ENCODE measurements around the gene DYNC1I1.

Gene DYNC1I1

DNA sequence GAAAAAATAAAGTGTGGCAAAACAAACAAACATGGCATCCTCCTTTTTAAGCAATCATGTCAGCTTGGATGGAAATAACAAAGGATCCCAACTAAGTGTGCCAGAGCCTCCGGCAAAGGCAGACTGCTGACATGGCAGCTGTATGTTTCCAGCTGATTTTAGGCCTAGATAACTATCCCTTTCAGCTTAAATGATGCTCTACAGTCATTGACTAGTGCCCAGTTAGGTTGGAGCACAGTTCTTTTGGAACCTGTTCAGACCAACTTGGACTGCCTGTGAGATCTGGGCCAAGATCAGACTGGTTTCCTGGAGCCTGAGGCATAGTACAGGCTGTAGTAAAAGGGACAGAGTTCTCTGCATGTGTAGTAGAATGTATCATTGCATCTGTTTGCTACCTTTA lies 128.7 kb downstream of the DYNC1I1 start:
- Histone ChIP-seq H3K4me1 (ENCODE audit: insufficient read depth, low read length, poor library complexity, severe bottlenecking) (peaks cover 4% of the 10 kb centered on the region), H3K9me3 (ENCODE audit: insufficient read depth, low read depth, low read length) (no peaks in the 10 kb centered on the region), H3K4me3 (ENCODE audit: low read length, poor library complexity, severe bottlenecking) (no peak overlapping the region), H3K9ac (ENCODE audit: low read depth, low read length, poor library complexity, severe bottlenecking) (no peak overlapping the region), H3K27me3 (ENCODE audit: insufficient read depth, low read length, poor library complexity, severe bottlenecking) (no peaks in the 10 kb centered on the region), H2AFZ (ENCODE audit: low read length) (no peak overlapping the region), H3K9me2 (replicated peaks; ENCODE audit: low read depth, low read length) (no peaks in the 10 kb centered on the region), H4K20me1 (ENCODE audit: insufficient read depth, low read length, poor library complexity, severe bottlenecking) (no peaks in the 10 kb centered on the region), H3K36me3 (ENCODE audit: insufficient read depth, low read length) (no peaks in the 10 kb centered on the region), H3K79me2 (ENCODE audit: insufficient read depth, low read length) (no peaks in the 10 kb centered on the region), H3F3A (ENCODE audit: low read depth) (no peaks in the 10 kb centered on the region), H3K4me2 (ENCODE audit: low read depth, low read length, poor library complexity, severe bottlenecking) (no peak overlapping the region)
- TF ChIP-seq, protein P1, sequence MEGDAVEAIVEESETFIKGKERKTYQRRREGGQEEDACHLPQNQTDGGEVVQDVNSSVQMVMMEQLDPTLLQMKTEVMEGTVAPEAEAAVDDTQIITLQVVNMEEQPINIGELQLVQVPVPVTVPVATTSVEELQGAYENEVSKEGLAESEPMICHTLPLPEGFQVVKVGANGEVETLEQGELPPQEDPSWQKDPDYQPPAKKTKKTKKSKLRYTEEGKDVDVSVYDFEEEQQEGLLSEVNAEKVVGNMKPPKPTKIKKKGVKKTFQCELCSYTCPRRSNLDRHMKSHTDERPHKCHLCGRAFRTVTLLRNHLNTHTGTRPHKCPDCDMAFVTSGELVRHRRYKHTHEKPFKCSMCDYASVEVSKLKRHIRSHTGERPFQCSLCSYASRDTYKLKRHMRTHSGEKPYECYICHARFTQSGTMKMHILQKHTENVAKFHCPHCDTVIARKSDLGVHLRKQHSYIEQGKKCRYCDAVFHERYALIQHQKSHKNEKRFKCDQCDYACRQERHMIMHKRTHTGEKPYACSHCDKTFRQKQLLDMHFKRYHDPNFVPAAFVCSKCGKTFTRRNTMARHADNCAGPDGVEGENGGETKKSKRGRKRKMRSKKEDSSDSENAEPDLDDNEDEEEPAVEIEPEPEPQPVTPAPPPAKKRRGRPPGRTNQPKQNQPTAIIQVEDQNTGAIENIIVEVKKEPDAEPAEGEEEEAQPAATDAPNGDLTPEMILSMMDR (conservative IDR thresholded peaks at IDR 0.05; ENCODE audit: low read length): no peak
- TF ChIP-seq EZH2phosphoT487 (IDR thresholded peaks at IDR 0.05; ENCODE audit: borderline replicate concordance): no peak

DNA sequence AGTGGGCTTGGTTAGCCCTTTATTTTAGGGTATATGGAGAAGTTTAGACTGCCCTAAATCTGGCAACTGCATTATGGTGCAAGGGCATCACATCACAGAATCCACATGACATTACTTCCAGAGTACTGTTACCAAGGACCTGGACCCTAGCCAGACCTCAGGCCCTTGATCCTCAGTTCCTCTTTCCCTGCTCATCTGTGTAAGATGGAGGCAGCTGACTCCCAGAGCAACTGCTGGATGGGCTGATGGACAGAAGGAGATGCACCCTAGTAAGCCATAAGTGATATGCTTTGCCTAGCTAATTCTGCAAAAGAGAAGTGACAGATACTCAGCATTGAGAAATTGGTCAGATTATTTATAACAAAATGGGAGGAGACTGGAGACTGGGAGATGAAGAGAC lies 131.7 kb downstream of the DYNC1I1 start:
- no peaks in the 10 kb centered on the region for H3K9me2 ChIP-seq (replicated peaks; ENCODE audit: low read depth, low read length)
- H2AFZ ChIP-seq (ENCODE audit: low read length): no peak overlapping the region
- no peaks in the 10 kb centered on the region for H3K9me3 ChIP-seq (ENCODE audit: insufficient read depth, low read depth, low read length)
- no peak overlapping the region for H3K4me2 ChIP-seq (ENCODE audit: low read depth, low read length, poor library complexity, severe bottlenecking)
- H3K36me3 ChIP-seq (ENCODE audit: insufficient read depth, low read length): no peaks in the 10 kb centered on the region
- no peaks in the 10 kb centered on the region for H3K27me3 ChIP-seq (ENCODE audit: insufficient read depth, low read length, poor library complexity, severe bottlenecking)
- no peak overlapping the region for H3K4me3 ChIP-seq (ENCODE audit: low read length, poor library complexity, severe bottlenecking)
- TF ChIP-seq, protein P1 (conservative IDR thresholded peaks at IDR 0.05; ENCODE audit: low read length): no peak
- no peak for TF ChIP-seq EZH2phosphoT487 (IDR thresholded peaks at IDR 0.05; ENCODE audit: borderline replicate concordance)
- H3K4me1 ChIP-seq (ENCODE audit: insufficient read depth, low read length, poor library complexity, severe bottlenecking): no peaks in the 10 kb centered on the region
- no peaks in the 10 kb centered on the region for H3F3A ChIP-seq (ENCODE audit: low read depth)
- H4K20me1 ChIP-seq (ENCODE audit: insufficient read depth, low read length, poor library complexity, severe bottlenecking): no peaks in the 10 kb centered on the region
- H3K79me2 ChIP-seq (ENCODE audit: insufficient read depth, low read length): no peaks in the 10 kb centered on the region
- no peak overlapping the region for H3K9ac ChIP-seq (ENCODE audit: low read depth, low read length, poor library complexity, severe bottlenecking)

DNA sequence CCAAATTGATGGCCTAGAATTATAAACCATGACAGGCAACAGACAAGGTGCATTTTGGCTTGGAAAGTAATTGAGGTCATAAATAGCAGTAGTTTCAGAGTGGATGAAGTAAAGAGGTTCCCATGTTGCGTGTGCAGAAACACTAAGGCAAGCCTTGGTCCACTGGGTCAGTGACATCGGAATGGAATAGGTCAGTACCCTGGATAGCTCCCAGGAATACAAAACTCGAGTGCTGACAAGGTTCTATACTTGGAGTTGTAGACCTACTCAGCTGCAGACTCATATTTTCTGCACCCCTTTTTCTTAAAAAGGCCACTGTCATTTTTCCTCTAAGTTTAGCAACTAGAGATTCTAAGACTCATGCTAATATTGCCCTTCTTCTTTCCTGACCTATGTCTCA lies 132.8 kb downstream of the DYNC1I1 start:
- H3K4me2 ChIP-seq (ENCODE audit: low read depth, low read length, poor library complexity, severe bottlenecking): no peak overlapping the region
- H3K36me3 ChIP-seq (ENCODE audit: insufficient read depth, low read length): no peaks in the 10 kb centered on the region
- H3K9me3 ChIP-seq (ENCODE audit: insufficient read depth, low read depth, low read length): no peaks in the 10 kb centered on the region
- TF ChIP-seq, protein P1 (conservative IDR thresholded peaks at IDR 0.05; ENCODE audit: low read length): no peak
- no peak for TF ChIP-seq EZH2phosphoT487 (IDR thresholded peaks at IDR 0.05; ENCODE audit: borderline replicate concordance)
- H2AFZ ChIP-seq (ENCODE audit: low read length): no peak overlapping the region
- H4K20me1 ChIP-seq (ENCODE audit: insufficient read depth, low read length, poor library complexity, severe bottlenecking): no peaks in the 10 kb centered on the region
- no peaks in the 10 kb centered on the region for H3K9me2 ChIP-seq (replicated peaks; ENCODE audit: low read depth, low read length)
- H3K4me3 ChIP-seq (ENCODE audit: low read length, poor library complexity, severe bottlenecking): no peak overlapping the region
- no peaks in the 10 kb centered on the region for H3F3A ChIP-seq (ENCODE audit: low read depth)
- H3K27me3 ChIP-seq (ENCODE audit: insufficient read depth, low read length, poor library complexity, severe bottlenecking): no peaks in the 10 kb centered on the region
- no peaks in the 10 kb centered on the region for H3K4me1 ChIP-seq (ENCODE audit: insufficient read depth, low read length, poor library complexity, severe bottlenecking)
- H3K9ac ChIP-seq (ENCODE audit: low read depth, low read length, poor library complexity, severe bottlenecking): no peak overlapping the region
- no peaks in the 10 kb centered on the region for H3K79me2 ChIP-seq (ENCODE audit: insufficient read depth, low read length)

Measured in Loucy (cell line).